ENCODE measurements around the gene OR8I2. TPM values are rescaled to one million over a fixed set of nuclear protein-coding genes. Genes with fewer than 3 reads are reported as not detected.

OR8I2 gene
- total RNA-seq, 2 donors from 2014 or later = not detected

Other genes with a start within 250 kb of the OR8I2 start
- gene TRIM51, start 210.0 kb upstream of the OR8I2 start, total RNA-seq = not detected
- gene OR5W2, start 178.7 kb upstream of the OR8I2 start, total RNA-seq = not detected
- not detected for gene OR5I1, start 156.9 kb upstream of the OR8I2 start, total RNA-seq
- not detected for gene OR10AG1, start 123.4 kb upstream of the OR8I2 start, total RNA-seq
- gene OR5F1, start 98.7 kb upstream of the OR8I2 start, total RNA-seq = not detected
- gene OR5AS1, start 65.7 kb upstream of the OR8I2 start, total RNA-seq = not detected
- gene OR8H2, start 10.4 kb downstream of the OR8I2 start, total RNA-seq = not detected
- not detected for gene OR8H3, start 29.1 kb downstream of the OR8I2 start, total RNA-seq
- not detected for gene OR8J3, start 46.9 kb downstream of the OR8I2 start, total RNA-seq
- not detected for gene OR8K5, start 67.0 kb downstream of the OR8I2 start, total RNA-seq
- not detected for gene OR5J2, start 83.3 kb downstream of the OR8I2 start, total RNA-seq
- gene OR5T2, start 140.9 kb downstream of the OR8I2 start, total RNA-seq = not detected
- not detected for gene OR5T3, start 158.9 kb downstream of the OR8I2 start, total RNA-seq
- gene OR5T1, start 180.8 kb downstream of the OR8I2 start, total RNA-seq = not detected
- gene OR8H1, start 198.9 kb downstream of the OR8I2 start, total RNA-seq = not detected
- gene OR8K3, start 221.8 kb downstream of the OR8I2 start, total RNA-seq = not detected

All from colonic mucosa (tissue), 2 donors.